Peyer's patch (tissue), 4 donors: Measurements from ENCODE around the gene ARHGAP24. TPM values are rescaled to one million over a fixed set of nuclear protein-coding genes. Genes with fewer than 3 reads are reported as not detected.
A peak's percentile ranks its signal among the peaks of the same experiment; 100 is the strongest.
"Not testable (repeated sequence)": the region's sequence is repeated elsewhere in the genome, so short reads cannot be mapped to it uniquely, and the experiment has no call there.

Experiments
- DNase-seq, 3 donors: peaks; one replicate each; pipeline ENCODE4 v3.0.0-alpha.2; 2017 to 2019
- H3K27ac ChIP-seq, 4 donors: fragments of 200-600 bp; sonication (generic); one replicate each; pipeline ENCODE4 v1.5.1; 2016 to 2019
- H3K27me3 ChIP-seq, 2 donors: fragments of 200-600 bp; sonication (generic); one replicate each; pipeline ENCODE4 v1.5.1; 2019
- H3K36me3 ChIP-seq, 3 donors: fragments of 200-600 bp; sonication (generic); one replicate each; pipeline ENCODE4 v1.5.1; 2016 to 2019
- H3K4me1 ChIP-seq, 4 donors: fragments of 200-600 bp; sonication (generic); one replicate each; pipeline ENCODE4 v1.5.1; 2016 to 2019
- H3K4me3 ChIP-seq, 4 donors: fragments of 200-600 bp; sonication (generic); 1 replicate in 3 of 4; 2 replicates in 1 of 4; pipeline ENCODE4 v1.5.1; 2016 to 2019; ENCODE audit warnings: mild to moderate bottlenecking in 1 of 4
- H3K9me3 ChIP-seq, 4 donors: fragments of 200-600 bp; sonication (generic); one replicate each; pipeline ENCODE4 v1.5.1; 2016 to 2019; ENCODE audit warnings: mild to moderate bottlenecking in 1 of 4
- CTCF ChIP-seq, 6 experiments: fragments of 450-650 bp in 4 of 6; fragments of 200-600 bp in 2 of 6; sonication (generic) in 1 of 6; IDR thresholded peaks; one replicate each; pipeline ENCODE4 v1.5.1; 2017 to 2019; ENCODE audit warnings: antibody characterized with exemption in 6 of 6, mild to moderate bottlenecking in 3 of 6, moderate library complexity in 1 of 6
- POLR2A ChIP-seq, 2 donors: fragments of 450-650 bp; IDR thresholded peaks; one replicate each; pipeline ENCODE4 v1.5.1; 2017; ENCODE audit warnings: antibody characterized with exemption in 2 of 2, mild to moderate bottlenecking in 2 of 2, moderate library complexity in 2 of 2
- total RNA-seq, 4 donors: library from RNA; depleted of rRNA; stranded (reverse); fragments of >200 nt; gene quantifications; one replicate each; pipeline ENCODE4 v1.1.0, GENCODE V29; 2016

Gene ARHGAP24
- total RNA-seq, 4 donors from 2014 or later, result 4.7 to 330 (median 20.0) TPM

GRCh38 chr4:85659610-85660218 lies 184.8 kb downstream of the ARHGAP24 start:
- TF ChIP-seq CTCF (IDR thresholded peaks at IDR 0.05), result no peak
- TF ChIP-seq POLR2A (IDR thresholded peaks at IDR 0.05), result no peak
- no peak for DNase-seq
- no peak overlapping the region for H3K4me3 ChIP-seq
- no peaks in the 10 kb centered on the region for H3K27me3 ChIP-seq
- no peaks in the 10 kb centered on the region for H3K9me3 ChIP-seq
- peaks cover 0 to 11% (median 0%) of the 10 kb centered on the region in 4 donors for H3K4me1 ChIP-seq
- peak overlapping the region in 2 of 4 donors; percentile 63 to 72 for H3K27ac ChIP-seq
- no peaks in the 10 kb centered on the region for H3K36me3 ChIP-seq

GRCh38 chr4:85666625-85667024 lies 191.7 kb downstream of the ARHGAP24 start:
- DNase-seq, H3K4me1 ChIP-seq: not testable (repeated sequence)

GRCh38 chr4:85669204-85669603 lies 194.3 kb downstream of the ARHGAP24 start:
- peaks cover 0 to 6% (median 3%) of the 10 kb centered on the region in 4 donors for H3K4me1 ChIP-seq
- H3K4me3 ChIP-seq, result no peak overlapping the region
- peaks cover 0 to 2% (median 0%) of the 10 kb centered on the region in 4 donors for H3K9me3 ChIP-seq
- TF ChIP-seq CTCF (IDR thresholded peaks at IDR 0.05) (no peak), POLR2A (IDR thresholded peaks at IDR 0.05) (no peak)
- no peaks in the 10 kb centered on the region for H3K27me3 ChIP-seq
- no peak for DNase-seq
- H3K36me3 ChIP-seq, result no peaks in the 10 kb centered on the region
- H3K27ac ChIP-seq, result peak overlapping the region in 1 of 4 donors; percentile 7

More at GRCh38 chr4:85666625-85667024, 191.7 kb downstream of the ARHGAP24 start:
- H3K27ac ChIP-seq, H3K9me3 ChIP-seq, H3K36me3 ChIP-seq, H3K4me3 ChIP-seq, H3K27me3 ChIP-seq: not testable (repeated sequence)

GRCh38 chr4:85669992-85670548 lies 195.1 kb downstream of the ARHGAP24 start:
- TF ChIP-seq POLR2A (IDR thresholded peaks at IDR 0.05) (no peak), CTCF (IDR thresholded peaks at IDR 0.05) (no peak)
- no peak for DNase-seq
- Histone ChIP-seq H3K27ac (no peak overlapping the region), H3K9me3 (peaks cover 0 to 2% (median 0%) of the 10 kb centered on the region in 4 donors), H3K27me3 (no peaks in the 10 kb centered on the region), H3K36me3 (no peaks in the 10 kb centered on the region), H3K4me3 (no peak overlapping the region), H3K4me1 (peaks cover 0 to 6% (median 3%) of the 10 kb centered on the region in 4 donors)

GRCh38 chr4:85671120-85671519 lies 196.2 kb downstream of the ARHGAP24 start:
- TF ChIP-seq CTCF (IDR thresholded peaks at IDR 0.05) (no peak), POLR2A (IDR thresholded peaks at IDR 0.05) (no peak)
- Histone ChIP-seq H3K4me1 (peaks cover 0 to 6% (median 3%) of the 10 kb centered on the region in 4 donors), H3K9me3 (peaks cover 0 to 2% (median 0%) of the 10 kb centered on the region in 4 donors), H3K36me3 (no peaks in the 10 kb centered on the region), H3K27ac (no peak overlapping the region), H3K4me3 (no peak overlapping the region), H3K27me3 (no peaks in the 10 kb centered on the region)
- DNase-seq, result no peak

GRCh38 chr4:85672116-85672515 lies 197.2 kb downstream of the ARHGAP24 start:
- H3K27me3 ChIP-seq, result no peaks in the 10 kb centered on the region

More at GRCh38 chr4:85672116-85672515, 197.2 kb downstream of the ARHGAP24 start:
- no peak for DNase-seq
- peaks cover 0 to 6% (median 4%) of the 10 kb centered on the region in 4 donors for H3K4me1 ChIP-seq
- H3K36me3 ChIP-seq, result no peaks in the 10 kb centered on the region
- peaks cover 0 to under 1% (median 0%) of the 10 kb centered on the region in 4 donors for H3K9me3 ChIP-seq
- no peak for TF ChIP-seq POLR2A (IDR thresholded peaks at IDR 0.05)
- TF ChIP-seq CTCF (IDR thresholded peaks at IDR 0.05), result no peak
- H3K4me3 ChIP-seq, result no peak overlapping the region
- H3K27ac ChIP-seq, result peak overlapping the region in 1 of 4 donors; percentile 64
